ENCODE data around the gene BCS1L.

BCS1L gene

DNA sequence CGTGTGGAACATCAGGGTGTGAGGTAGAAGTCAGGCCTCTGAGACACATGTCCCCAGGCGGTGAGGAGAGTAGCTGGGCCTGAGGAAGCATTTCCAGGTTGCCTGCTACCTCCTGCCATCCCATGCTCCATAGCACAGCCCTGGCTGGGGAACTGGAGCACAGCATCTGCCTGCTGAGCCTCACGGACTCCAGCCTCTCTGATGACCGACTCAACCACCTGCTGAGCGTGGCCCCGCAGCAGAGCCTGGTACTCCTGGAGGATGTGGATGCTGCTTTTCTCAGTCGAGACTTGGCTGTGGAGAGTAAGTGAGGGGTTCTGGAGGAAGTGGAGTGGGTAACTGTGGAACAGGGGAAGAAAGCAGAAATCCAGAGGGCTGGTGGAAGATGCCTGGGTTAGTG is 2.9 kb downstream of the BCS1L start:
- no peak for DNase-seq

DNA sequence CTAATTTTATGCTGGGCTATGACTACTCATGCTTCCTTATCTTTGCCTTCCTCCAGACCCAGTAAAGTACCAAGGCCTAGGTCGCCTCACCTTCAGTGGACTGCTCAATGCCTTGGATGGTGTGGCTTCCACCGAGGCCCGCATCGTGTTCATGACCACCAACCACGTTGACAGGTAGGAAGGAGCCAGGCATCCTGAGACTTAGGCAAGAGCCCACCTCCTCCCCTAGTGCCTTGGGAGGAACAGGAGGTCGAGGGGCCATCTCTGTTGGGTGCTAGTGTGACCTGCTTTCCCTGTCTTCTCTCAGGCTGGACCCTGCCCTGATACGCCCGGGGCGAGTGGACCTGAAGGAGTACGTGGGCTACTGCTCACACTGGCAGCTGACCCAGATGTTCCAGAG is 3.3 kb downstream of the BCS1L start:
- no peak for DNase-seq

- no peak for DNase-seq
These were observed 4.4 kb downstream of the BCS1L start for GRCh38 chr2:218663901-218664300.

DNA sequence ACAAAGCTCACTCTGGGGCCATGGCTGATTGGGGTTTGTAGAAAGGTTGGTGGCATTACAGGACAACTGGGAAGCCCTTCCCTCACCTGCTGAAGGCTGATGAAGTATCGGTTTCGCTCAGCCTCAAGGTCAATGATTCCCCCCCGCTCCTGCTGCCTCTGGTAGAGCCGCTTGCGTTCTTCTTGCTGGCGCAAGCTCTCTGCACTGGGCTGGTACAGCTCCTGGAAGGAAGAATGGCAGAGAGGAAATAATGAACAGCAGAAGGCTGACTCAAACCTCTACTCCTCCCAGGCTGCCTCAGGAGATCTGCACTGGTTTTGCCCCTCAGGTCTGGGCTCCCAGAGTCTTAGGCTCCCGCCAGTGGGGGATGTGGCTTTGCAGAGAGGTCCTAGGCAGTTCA is 5.2 kb downstream of the BCS1L start:
- DNase-seq, result no peak

DNA sequence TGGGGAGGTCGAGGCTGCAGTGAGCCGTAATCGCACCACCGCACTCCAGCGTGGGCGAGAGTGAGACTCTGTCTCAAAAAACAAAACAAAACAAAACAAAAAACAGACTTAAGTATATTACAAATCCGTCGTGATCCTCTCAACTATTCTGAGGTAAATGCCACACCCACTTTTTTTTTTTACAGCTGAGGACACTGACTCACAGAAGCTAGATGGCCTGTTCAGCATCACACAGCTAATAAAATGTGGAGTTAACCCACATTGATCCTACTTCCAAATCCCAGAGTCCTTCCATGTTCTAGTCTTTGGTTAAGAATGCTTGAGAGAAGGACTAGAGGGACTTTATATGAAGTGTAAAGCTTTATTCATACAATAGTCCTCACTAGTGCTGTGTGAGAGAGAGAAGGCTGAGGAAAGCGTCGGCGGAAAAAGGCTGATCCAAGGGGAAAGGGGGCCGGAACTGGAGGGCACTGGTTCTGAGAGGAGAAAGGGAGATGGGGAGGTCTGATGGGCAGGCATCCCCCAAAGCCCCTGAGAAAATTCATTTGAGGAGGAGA is 11.7 kb downstream of the BCS1L start:
- no peak for DNase-seq

DNA sequence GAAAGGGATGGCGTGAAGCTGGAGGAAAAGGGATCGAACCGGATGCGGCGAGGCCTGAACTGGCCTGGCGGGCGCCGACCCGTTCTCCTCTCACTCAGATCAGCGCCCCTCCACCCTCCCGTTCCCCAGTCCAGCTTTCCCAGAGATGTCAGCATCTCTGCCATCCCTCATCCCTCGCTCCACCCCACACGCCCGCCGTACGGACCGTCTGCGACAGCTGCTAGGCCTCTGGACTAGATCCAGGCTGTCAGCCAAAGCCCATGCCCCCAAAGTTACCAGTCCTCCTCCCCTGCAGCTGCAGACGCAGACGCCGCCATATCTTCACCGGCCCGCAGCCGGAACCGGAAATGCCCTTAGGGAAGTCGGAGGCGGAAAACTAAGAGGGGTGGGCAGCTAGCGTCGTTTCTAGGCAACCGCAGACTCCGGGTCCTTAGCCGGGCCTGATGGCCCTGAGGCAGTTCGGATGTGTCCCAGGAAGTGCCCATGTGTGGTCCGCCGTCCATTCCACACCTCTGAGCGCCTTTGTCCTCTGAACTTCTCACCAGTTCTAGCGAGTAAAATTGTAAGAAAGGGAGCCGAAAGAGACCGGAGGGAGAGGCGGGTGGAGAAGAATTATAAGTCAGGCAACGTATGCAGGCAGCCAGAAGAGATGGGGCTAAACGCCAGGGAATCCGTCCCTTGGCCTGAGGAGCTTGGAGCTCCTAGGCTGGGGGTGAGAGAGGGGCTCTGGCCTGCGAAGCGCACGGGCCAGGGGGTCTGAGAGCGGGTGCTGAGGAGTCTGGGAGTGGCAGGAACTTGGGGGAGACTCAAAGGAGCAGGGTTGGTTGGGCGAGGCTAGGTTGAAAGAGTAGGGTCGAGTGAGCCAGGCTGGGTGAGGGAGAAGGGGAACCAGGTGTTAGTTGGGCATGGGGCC is 12.4 kb downstream of the BCS1L start, which contains the start of the genes RNF25 and STK36:
Gene RNF25 (minus strand): TSS at position 349 of the 913 bp plus-strand sequence. CDS start 32 bp downstream, at position 317.
Gene STK36 (plus strand): TSS at position 433 of the 913 bp plus-strand sequence. CDS start 744 bp downstream, outside the sequence.
- peak; percentile 86 to 91 for DNase-seq

- no peak for DNase-seq
These were observed 19.6 kb downstream of the BCS1L start for GRCh38 chr2:218679119-218679518.

- DNase-seq, result no peak
These were observed 20.6 kb downstream of the BCS1L start for GRCh38 chr2:218680061-218680460.

GRCh38 chr2:218687400-218688060 is 28.0 kb downstream of the BCS1L start:
- DNase-seq, result peak; percentile 56 to 66

DNA sequence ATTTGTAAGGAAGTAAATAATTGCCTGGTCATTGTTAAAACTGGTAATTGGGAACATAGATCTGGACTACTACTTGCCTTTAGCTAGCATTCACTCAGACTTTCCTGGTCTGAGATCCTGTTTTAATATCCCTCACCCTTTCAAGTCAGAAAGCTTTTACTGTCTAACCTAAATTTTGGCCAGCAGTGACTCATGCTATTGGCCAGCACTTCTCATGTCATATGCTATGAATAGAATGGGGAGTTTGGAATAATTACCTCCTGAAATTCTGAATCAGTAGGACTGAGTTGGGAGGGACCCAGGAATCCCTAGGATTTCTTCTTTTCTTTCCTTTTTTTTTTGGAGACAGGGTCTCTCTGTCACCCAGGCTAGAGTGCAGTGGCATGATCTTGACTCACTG is 31.8 kb downstream of the BCS1L start:
- no peak for DNase-seq

DNA sequence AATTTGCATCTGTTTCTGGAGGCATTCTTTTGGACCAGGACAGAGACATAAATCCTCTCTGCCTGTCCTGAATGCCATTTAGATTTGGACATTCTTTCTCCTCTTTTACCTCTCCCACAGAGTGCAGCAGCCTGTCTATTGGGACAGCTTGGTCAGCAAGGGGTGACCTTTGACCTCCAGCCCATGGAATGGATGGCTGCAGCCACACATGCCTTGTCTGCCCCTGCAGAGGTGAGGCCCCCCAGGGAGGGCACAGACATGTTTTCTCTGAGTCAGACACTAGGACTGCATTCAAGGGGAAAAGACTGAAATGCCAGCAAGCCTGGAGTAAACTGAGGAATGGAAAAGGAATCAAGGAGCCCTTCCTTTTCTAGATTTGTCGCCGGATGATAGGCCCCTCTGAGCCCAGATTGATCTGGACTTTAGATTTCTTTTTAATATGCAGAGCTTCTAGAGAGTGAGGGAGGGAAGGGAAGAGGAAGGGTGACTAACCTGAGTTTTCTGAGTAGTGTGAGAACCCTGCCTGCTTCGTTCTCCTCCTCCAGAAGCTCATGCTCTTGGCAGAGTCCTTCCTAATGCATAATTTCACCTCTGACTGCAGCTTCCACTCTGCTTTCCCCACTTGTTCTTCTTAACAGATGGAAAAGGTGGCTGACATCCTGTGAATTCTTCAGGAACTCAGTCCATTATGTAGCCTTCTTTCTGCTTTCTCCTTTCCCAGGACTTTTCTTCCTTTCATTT is 35.1 kb downstream of the BCS1L start:
- no peak for DNase-seq

DNA sequence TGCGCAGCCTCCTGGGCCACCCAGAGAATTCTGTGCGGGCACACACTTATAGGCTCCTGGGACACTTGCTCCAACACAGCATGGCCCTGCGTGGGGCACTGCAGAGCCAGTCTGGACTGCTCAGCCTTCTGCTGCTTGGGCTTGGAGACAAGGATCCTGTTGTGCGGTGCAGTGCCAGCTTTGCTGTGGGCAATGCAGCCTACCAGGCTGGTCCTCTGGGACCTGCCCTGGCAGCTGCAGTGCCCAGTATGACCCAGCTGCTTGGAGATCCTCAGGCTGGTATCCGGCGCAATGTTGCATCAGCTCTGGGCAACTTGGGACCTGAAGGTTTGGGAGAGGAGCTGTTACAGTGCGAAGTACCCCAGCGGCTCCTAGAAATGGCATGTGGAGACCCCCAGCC is 39.4 kb downstream of the BCS1L start:
- DNase-seq, result no peak

DNA sequence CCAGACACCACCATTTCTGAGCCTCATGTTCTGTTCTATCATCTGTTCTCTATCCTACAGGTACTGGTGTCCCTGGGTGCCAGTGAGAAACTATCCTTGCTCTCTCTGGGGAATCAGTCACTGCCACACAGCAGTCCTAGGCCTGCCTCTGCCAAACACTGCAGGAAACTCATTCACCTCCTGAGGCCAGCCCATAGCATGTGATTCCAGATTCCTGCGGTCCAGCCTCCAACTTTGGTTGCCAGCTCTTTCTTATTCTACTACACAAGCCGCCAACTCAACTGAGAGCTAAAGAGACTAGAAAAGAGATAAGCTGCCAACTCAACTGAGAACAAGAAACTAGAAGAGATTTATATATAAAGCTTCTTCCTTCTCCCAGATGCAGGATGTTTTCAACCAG is 42.3 kb downstream of the BCS1L start:
- DNase-seq, result no peak

GRCh38 chr2:218703341-218703740 is 43.9 kb downstream of the BCS1L start:
- no peak for DNase-seq

- DNase-seq, result no peak
These were observed 48.6 kb downstream of the BCS1L start for GRCh38 chr2:218708086-218708485.

- DNase-seq, result no peak
These were observed 50.4 kb downstream of the BCS1L start for GRCh38 chr2:218709908-218710307.

DNA sequence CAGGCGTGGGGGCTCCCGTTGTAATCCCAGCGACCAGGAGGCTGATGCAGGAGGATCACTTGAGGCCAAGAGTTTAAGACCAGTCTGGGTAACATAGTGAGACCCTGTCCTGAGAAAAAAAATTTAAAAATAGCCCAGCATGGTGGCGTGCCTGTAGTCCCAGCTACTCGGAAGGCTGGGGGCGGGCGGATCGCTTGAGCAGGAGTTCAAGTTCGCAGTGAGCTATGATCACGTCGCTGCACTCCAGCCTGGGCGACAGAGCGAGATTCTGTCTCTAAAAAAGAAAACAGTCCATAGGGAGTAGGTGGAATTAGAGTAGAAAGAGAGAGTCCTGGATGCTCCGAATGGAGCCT is 50.8 kb downstream of the BCS1L start:
- DNase-seq, result no peak

GRCh38 chr2:218710687-218711549 is 51.4 kb downstream of the BCS1L start, which contains the start of gene TTLL4:
TTLL4 (plus strand) TSS chr2:218710835; CDS start chr2:218737677, 26,842 bp downstream.
- peak; percentile 94 to 96 for DNase-seq

GRCh38 chr2:218711550-218711929 is 52.1 kb downstream of the BCS1L start:
- DNase-seq, result no peak

Data from NCI-H2081 (cell line).